Measurements from ENCODE around the gene CORO6.

CORO6 gene

DNA sequence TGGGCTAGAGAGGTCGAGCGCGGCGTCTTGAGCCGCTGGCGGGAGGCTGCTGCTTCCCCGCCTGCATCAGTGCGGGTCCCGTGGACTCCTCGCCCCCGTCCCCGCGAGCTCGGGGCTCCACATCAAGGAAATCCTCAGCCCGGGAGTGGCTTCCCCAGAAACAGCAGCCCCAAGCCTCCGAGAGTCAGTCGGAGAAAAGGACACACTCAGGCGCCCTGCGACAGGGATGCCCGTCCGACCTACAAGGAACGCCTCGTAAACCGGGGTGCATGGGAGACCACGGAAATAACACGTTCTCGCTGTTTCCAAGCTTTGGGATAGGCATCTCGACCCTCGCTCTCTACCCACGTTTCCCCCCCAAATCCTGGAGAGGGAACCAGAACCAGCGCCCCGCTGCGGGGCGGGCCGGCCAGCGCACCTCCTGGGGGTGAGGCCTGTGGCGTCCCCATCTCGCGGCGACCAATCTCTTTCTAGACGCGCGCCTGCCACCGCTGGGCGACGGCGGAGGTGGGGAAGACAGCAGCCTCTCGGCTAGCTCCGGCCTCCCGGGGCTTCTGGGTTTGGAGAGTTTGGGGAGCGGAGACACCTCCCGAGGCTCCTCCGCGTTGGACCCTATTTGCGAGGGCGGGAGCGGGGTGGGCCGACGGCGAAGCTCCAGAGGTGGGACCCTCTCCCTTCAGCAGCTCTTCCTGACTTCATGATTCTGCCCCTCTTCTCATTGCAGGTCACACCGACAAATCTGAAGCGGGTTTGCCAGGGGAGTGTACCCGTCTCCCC is 55.0 kb downstream of the CORO6 start:
- H3K9me3 ChIP-seq (ENCODE audit: control extremely low read depth in 1 of 5, control insufficient read depth in 4 of 5, insufficient read depth in 2 of 5, low read depth in 1 of 5, low read length in 4 of 5), result no peaks in the 10 kb centered on the region
- H3K4me1 ChIP-seq (ENCODE audit: control extremely low read depth in 1 of 4, control insufficient read depth in 4 of 4, insufficient read depth in 4 of 4, low read length in 3 of 4), result peaks cover 3 to 57% (median 48%) of the 10 kb centered on the region in 4 experiments
- ChIA-PET CTCF (interaction anchor here (0.6 to 4.0 kb wide), 10 partner anchors 9 to 363 kb away, joined by 3 to 10 read pairs (median 4); no protein-coding TSS in a partner anchor), POLR2A (interaction anchor here (0.5 to 1.3 kb wide), 2 partner anchors 25 to 1712 kb away, joined by 3 read pairs; partner anchors contain the start of gene ANKRD13B)
- DNase-seq, result peak; percentile 79 to 85 (median 82)
- H3K27ac ChIP-seq (ENCODE audit: insufficient read depth in 1 of 2, low read depth in 1 of 2, low read length in 2 of 2, poor library complexity in 1 of 2, severe bottlenecking in 2 of 2), result peak overlapping the region; percentile 25 to 49
- WGBS (ENCODE audit: insufficient coverage), result under 1% methylated on average over 63 of the region's 63 CpGs
- peak overlapping the region; percentile 45 to 91 (median 77) for H3K4me3 ChIP-seq (ENCODE audit: control insufficient read depth in 1 of 7, extremely low read depth in 1 of 7, insufficient read depth in 4 of 7, low read depth in 2 of 7, low read length in 6 of 7)
- H3K36me3 ChIP-seq (ENCODE audit: control insufficient read depth in 4 of 4, insufficient read depth in 4 of 4, low read length in 3 of 4), result peaks cover 0 to 16% (median 8%) of the 10 kb centered on the region in 4 experiments
- H3K27me3 ChIP-seq (replicated peaks in 2 of 5; ENCODE audit: control insufficient read depth in 4 of 5, insufficient read depth in 5 of 5, low read length in 4 of 5), result no peaks in the 10 kb centered on the region

DNA sequence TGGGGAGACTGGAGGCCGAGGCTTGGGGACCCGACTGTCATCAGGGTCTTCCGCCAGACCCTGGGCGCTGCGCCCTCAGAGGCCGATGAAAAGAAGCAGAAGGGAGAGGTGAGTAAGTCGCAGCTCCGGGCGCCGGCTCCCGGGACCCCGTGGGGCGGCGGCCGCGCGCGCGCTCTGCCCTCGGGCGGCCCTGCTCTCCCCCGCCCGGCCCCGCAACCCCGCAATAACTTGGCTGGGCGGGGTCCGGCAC is 55.5 kb downstream of the CORO6 start:
- peak overlapping the region; percentile 45 to 91 (median 77) for H3K4me3 ChIP-seq (ENCODE audit: control insufficient read depth in 1 of 7, extremely low read depth in 1 of 7, insufficient read depth in 4 of 7, low read depth in 2 of 7, low read length in 6 of 7)
- 0% methylated on average over 19 of the region's 27 CpGs for WGBS (ENCODE audit: insufficient coverage)
- no peaks in the 10 kb centered on the region for H3K9me3 ChIP-seq (ENCODE audit: control extremely low read depth in 1 of 5, control insufficient read depth in 4 of 5, insufficient read depth in 2 of 5, low read depth in 1 of 5, low read length in 4 of 5)
- no peak for DNase-seq
- ChIA-PET POLR2A (interaction anchor here (1.3 kb wide), 1 partner anchor 26 kb away, joined by 3 read pairs; the partner anchor contains the start of gene ANKRD13B), CTCF (interaction anchor here (0.9 to 4.0 kb wide), 8 partner anchors 8 to 50 kb away, joined by 3 to 10 read pairs (median 4); no protein-coding TSS in a partner anchor)
- H3K27me3 ChIP-seq (replicated peaks in 2 of 5; ENCODE audit: control insufficient read depth in 4 of 5, insufficient read depth in 5 of 5, low read length in 4 of 5), result no peaks in the 10 kb centered on the region
- peak overlapping the region in 1 of 2 experiments; percentile 25 for H3K27ac ChIP-seq (ENCODE audit: insufficient read depth in 1 of 2, low read depth in 1 of 2, low read length in 2 of 2, poor library complexity in 1 of 2, severe bottlenecking in 2 of 2)
- peaks cover 0 to 20% (median 7%) of the 10 kb centered on the region in 4 experiments for H3K36me3 ChIP-seq (ENCODE audit: control insufficient read depth in 4 of 4, insufficient read depth in 4 of 4, low read length in 3 of 4)
- peaks cover 3 to 59% (median 52%) of the 10 kb centered on the region in 4 experiments for H3K4me1 ChIP-seq (ENCODE audit: control extremely low read depth in 1 of 4, control insufficient read depth in 4 of 4, insufficient read depth in 4 of 4, low read length in 3 of 4)

DNA sequence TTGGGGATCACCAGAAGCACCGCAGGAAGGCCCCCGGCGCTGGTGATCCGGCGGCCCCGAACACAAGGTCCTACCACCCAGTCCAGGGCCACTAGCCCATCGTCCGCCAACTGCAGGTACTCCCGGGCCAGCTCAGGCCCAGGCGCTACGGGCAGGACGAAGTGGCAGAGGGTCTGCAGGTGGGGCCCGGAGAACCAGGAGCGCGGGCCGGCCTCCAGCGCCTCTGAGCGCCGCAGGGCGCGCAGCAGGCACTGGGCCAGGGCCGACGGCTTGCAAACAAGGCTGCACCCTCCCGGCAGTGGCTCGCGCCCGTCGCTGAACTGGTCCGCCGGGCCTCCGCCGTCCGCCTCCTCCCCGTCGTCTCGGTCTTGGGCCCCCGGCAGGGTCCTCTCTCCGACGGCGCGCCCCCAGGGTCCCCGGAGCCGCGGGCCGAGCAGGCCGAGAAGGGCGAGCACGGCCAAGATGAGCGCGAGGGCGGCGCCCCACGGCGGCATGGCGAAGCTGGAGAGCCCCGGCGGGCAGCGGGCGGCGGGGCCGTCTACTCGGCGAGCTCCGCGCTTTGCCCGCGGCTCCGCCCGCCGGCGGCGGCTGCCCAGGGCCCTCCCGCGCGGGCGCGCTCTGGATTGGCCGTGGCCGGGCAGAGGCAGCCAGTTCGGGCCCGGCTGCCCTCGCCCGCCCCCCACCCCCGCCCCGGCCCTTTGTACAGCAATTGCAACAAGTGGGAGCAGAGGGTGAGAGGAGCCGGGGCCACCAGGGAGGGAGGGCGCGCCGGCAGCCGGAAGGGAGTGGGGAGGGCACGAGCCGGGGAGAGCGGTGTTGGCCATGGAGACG is 56.0 kb downstream of the CORO6 start, which contains the start of gene ABHD15:
ABHD15 (minus strand) TSS at position 565 of the 831 bp plus-strand sequence; CDS start at position 494, 71 bp downstream.
- H3K9me3 ChIP-seq (ENCODE audit: control extremely low read depth in 1 of 5, control insufficient read depth in 4 of 5, insufficient read depth in 2 of 5, low read depth in 1 of 5, low read length in 4 of 5), result no peaks in the 10 kb centered on the region
- POLR2A ChIA-PET, result interaction anchor here (0.6 to 1.3 kb wide), 2 partner anchors 26 to 297 kb away, joined by 3 read pairs; partner anchors contain the start of gene ANKRD13B
- H3K4me3 ChIP-seq (ENCODE audit: control insufficient read depth in 1 of 7, extremely low read depth in 1 of 7, insufficient read depth in 4 of 7, low read depth in 2 of 7, low read length in 6 of 7), result peak within 1 kb of the TSS; percentile 45 to 91 (median 77)
- WGBS (ENCODE audit: insufficient coverage), result under 1% methylated on average over 80 of the region's 94 CpGs
- H3K4me1 ChIP-seq (ENCODE audit: control extremely low read depth in 1 of 4, control insufficient read depth in 4 of 4, insufficient read depth in 4 of 4, low read length in 3 of 4), result peaks cover 7 to 62% (median 57%) of the 10 kb centered on the region in 4 experiments
- peaks cover 0 to 20% (median 3%) of the 10 kb centered on the region in 4 experiments for H3K36me3 ChIP-seq (ENCODE audit: control insufficient read depth in 4 of 4, insufficient read depth in 4 of 4, low read length in 3 of 4)
- peak within 1 kb of the TSS; percentile 25 for H3K27ac ChIP-seq (ENCODE audit: insufficient read depth in 1 of 2, low read depth in 1 of 2, low read length in 2 of 2, poor library complexity in 1 of 2, severe bottlenecking in 2 of 2)
- DNase-seq, result peak; percentile 58 to 81 (median 74)
- no peaks in the 10 kb centered on the region for H3K27me3 ChIP-seq (replicated peaks in 2 of 5; ENCODE audit: control insufficient read depth in 4 of 5, insufficient read depth in 5 of 5, low read length in 4 of 5)
- CTCF ChIA-PET, result interaction anchor here (0.6 to 4.0 kb wide), 12 partner anchors 9 to 68 kb away, joined by 3 to 10 read pairs (median 3); no protein-coding TSS in a partner anchor

DNA sequence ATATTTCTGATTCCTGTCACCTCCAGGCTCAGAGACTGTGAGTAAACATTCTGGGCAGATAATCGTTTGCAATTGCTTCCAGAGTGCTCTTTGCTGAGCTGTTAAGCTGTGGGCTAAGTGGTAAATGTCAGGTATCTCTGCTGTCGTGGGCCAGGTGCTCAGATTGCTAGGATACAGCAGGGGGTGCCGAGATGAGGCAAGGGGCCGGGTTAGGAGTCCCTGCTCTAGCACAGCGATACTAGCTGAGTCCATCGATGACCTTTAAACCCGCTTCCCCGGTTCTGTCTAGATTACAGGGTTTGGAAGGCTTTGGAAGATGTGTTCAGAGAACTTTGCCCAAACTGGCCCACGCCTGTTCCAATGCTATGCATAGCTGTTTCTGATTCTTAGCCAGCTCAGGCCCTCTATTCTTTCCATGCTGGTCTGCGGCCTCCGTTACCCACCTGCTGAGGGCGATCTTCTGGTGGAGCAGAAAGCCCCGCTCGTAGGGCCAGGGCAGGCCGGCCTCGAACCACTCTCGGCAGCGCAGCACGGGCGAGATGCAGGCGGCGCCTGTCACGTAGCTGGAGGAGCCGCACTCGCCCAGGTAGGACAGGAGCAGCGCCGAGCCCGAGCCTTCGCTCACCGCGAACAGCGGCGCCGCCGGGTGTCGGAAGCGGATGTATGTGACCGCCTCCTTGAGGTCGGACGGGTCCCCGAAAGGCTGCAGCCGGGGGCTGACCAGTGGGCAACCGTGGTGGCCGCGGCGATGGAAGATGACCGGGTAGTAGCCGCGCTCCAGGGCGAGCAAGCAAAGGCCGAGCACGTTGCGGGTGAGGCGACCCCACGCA is 56.9 kb downstream of the CORO6 start:
- no peaks in the 10 kb centered on the region for H3K27me3 ChIP-seq (replicated peaks in 2 of 5; ENCODE audit: control insufficient read depth in 4 of 5, insufficient read depth in 5 of 5, low read length in 4 of 5)

More for the DNA sequence above, 56.9 kb downstream of the CORO6 start:
- Histone ChIP-seq H3K9me3 (ENCODE audit: control extremely low read depth in 1 of 5, control insufficient read depth in 4 of 5, insufficient read depth in 2 of 5, low read depth in 1 of 5, low read length in 4 of 5) (no peaks in the 10 kb centered on the region), H3K27ac (ENCODE audit: insufficient read depth in 1 of 2, low read depth in 1 of 2, low read length in 2 of 2, poor library complexity in 1 of 2, severe bottlenecking in 2 of 2) (peak overlapping the region in 1 of 2 experiments; percentile 25), H3K4me3 (ENCODE audit: control insufficient read depth in 1 of 7, extremely low read depth in 1 of 7, insufficient read depth in 4 of 7, low read depth in 2 of 7, low read length in 6 of 7) (peak overlapping the region; percentile 23 to 91 (median 65)), H3K4me1 (ENCODE audit: control extremely low read depth in 1 of 4, control insufficient read depth in 4 of 4, insufficient read depth in 4 of 4, low read length in 3 of 4) (peaks cover 14 to 70% (median 64%) of the 10 kb centered on the region in 4 experiments), H3K36me3 (ENCODE audit: control insufficient read depth in 4 of 4, insufficient read depth in 4 of 4, low read length in 3 of 4) (peaks cover 0 to 16% (median under 1%) of the 10 kb centered on the region in 4 experiments)
- ChIA-PET CTCF (interaction anchor here (0.6 to 4.0 kb wide), 10 partner anchors 8 to 196 kb away, joined by 3 to 10 read pairs (median 3); no protein-coding TSS in a partner anchor), POLR2A (no interaction called here)
- DNase-seq, result peak in 2 of 3 donors; percentile 49 to 66
- WGBS (ENCODE audit: insufficient coverage), result 8% methylated on average over 54 of the region's 55 CpGs

Measured in common myeloid progenitor, CD34-positive (primary cell).